ENCODE data around the gene TOR4A.

Gene TOR4A

GRCh38 chr9:137277329-137278041 lies at the start of gene TOR4A:
Gene TOR4A (plus strand): TSS chr9:137277726. CDS start chr9:137278690, 964 bp downstream.
- no peak for DNase-seq (ENCODE audit: low read depth in 2 of 2)

- no peak for DNase-seq (ENCODE audit: low read depth in 2 of 2)
Measured at GRCh38 chr9:137227853-137228505, 49.5 kb upstream of the TOR4A start.

- DNase-seq (ENCODE audit: low read depth in 2 of 2) = no peak
Measured at GRCh38 chr9:137228506-137228967, 49.0 kb upstream of the TOR4A start.

GRCh38 chr9:137228968-137229896 lies 48.3 kb upstream of the TOR4A start:
- no peak for DNase-seq (ENCODE audit: low read depth in 2 of 2)

- no peak for DNase-seq (ENCODE audit: low read depth in 2 of 2)
Measured at GRCh38 chr9:137229903-137230704, 47.4 kb upstream of the TOR4A start.

- no peak for DNase-seq (ENCODE audit: low read depth in 2 of 2)
Measured at GRCh38 chr9:137230705-137231371, 46.7 kb upstream of the TOR4A start, which contains the start of gene SLC34A3. Gene SLC34A3 (plus strand): TSS chr9:137230901. CDS start chr9:137231703, 802 bp downstream.

- DNase-seq (ENCODE audit: low read depth in 2 of 2) = no peak
Measured at GRCh38 chr9:137231372-137232039, 46.0 kb upstream of the TOR4A start.

GRCh38 chr9:137232101-137232500 lies 45.4 kb upstream of the TOR4A start:
- DNase-seq (ENCODE audit: low read depth in 2 of 2) = no peak

GRCh38 chr9:137232510-137232909 lies 45.0 kb upstream of the TOR4A start:
- no peak for DNase-seq (ENCODE audit: low read depth in 2 of 2)

GRCh38 chr9:137233143-137233980 lies 44.2 kb upstream of the TOR4A start:
- DNase-seq (ENCODE audit: low read depth in 2 of 2) = no peak

- no peak for DNase-seq (ENCODE audit: low read depth in 2 of 2)
Measured at GRCh38 chr9:137234055-137234697, 43.4 kb upstream of the TOR4A start.

- DNase-seq (ENCODE audit: low read depth in 2 of 2) = no peak
Measured at GRCh38 chr9:137234758-137235423, 42.6 kb upstream of the TOR4A start.

- no peak for DNase-seq (ENCODE audit: low read depth in 2 of 2)
Measured at GRCh38 chr9:137235424-137236237, 41.9 kb upstream of the TOR4A start.

- peak; percentile 92 to 94 for DNase-seq (ENCODE audit: low read depth in 2 of 2)
Measured at GRCh38 chr9:137236238-137236935, 41.1 kb upstream of the TOR4A start.

- DNase-seq (ENCODE audit: low read depth in 2 of 2) = no peak
Measured at GRCh38 chr9:137236936-137237421, 40.5 kb upstream of the TOR4A start.

Measured in stimulated activated CD4-positive, alpha-beta T cell treated with anti-CD3 and anti-CD28 coated beads, Interleukin-1b, Interleukin-23, amount 100 ng/mL, for 4 hours (primary cell).